Stimulated activated CD4-positive, alpha-beta T cell treated with anti-CD3 and anti-CD28 coated beads, Interleukin-15, amount 100 ng/mL, for 1 hour (primary cell): Measurements from ENCODE around the gene OTUB2.

ENCODE experiments used
- DNase-seq, 2 donors: peaks; one replicate each; pipeline ENCODE4 v3.0.0-alpha.2; 2020; ENCODE audit warnings: low read depth in 1 of 2, low spot score in 1 of 2

The OTUB2 gene

DNA sequence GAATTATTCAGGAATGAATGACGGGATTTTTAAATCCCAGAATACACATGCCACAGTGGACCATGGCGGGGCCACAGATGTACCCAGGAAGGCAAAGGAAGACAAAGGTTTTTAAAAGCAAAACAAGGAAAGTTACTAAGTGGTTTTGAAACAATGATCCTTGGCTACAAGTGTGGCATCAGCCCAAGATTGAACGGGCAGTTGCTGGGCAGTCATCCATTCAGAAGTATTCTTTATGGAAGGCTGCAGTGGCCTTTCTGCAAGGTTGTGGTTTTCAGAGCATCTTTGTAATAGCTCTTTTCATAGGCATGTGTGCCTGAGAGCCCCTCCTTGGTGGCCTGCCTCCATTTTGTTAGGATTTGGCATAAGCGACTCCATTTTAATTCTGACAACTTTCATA lies 71.0 kb downstream of the OTUB2 start:
- no peak for DNase-seq
